ENCODE measurements around the gene TMEM116.

Gene TMEM116

GRCh38 chr12:111942557-111942956 lies 70.4 kb downstream of the TMEM116 start (continued):
- TF ChIP-seq ELK4 (IDR thresholded peaks at IDR 0.05; ENCODE audit: borderline replicate concordance, low read depth, low read length) (no peak), ZNF239 (tag by site-specific recombination; IDR thresholded peaks at IDR 0.05) (no peak), GLI2 (tag by site-specific recombination; IDR thresholded peaks at IDR 0.05; ENCODE audit: borderline replicate concordance, low read depth) (no peak), ZNF654 (tag by site-specific recombination; IDR thresholded peaks at IDR 0.05; ENCODE audit: low read depth) (no peak), ZNF391 (tag by site-specific recombination; IDR thresholded peaks at IDR 0.05; ENCODE audit: borderline replicate concordance, low read depth) (no peak)
- TF ChIP-seq, protein P1, sequence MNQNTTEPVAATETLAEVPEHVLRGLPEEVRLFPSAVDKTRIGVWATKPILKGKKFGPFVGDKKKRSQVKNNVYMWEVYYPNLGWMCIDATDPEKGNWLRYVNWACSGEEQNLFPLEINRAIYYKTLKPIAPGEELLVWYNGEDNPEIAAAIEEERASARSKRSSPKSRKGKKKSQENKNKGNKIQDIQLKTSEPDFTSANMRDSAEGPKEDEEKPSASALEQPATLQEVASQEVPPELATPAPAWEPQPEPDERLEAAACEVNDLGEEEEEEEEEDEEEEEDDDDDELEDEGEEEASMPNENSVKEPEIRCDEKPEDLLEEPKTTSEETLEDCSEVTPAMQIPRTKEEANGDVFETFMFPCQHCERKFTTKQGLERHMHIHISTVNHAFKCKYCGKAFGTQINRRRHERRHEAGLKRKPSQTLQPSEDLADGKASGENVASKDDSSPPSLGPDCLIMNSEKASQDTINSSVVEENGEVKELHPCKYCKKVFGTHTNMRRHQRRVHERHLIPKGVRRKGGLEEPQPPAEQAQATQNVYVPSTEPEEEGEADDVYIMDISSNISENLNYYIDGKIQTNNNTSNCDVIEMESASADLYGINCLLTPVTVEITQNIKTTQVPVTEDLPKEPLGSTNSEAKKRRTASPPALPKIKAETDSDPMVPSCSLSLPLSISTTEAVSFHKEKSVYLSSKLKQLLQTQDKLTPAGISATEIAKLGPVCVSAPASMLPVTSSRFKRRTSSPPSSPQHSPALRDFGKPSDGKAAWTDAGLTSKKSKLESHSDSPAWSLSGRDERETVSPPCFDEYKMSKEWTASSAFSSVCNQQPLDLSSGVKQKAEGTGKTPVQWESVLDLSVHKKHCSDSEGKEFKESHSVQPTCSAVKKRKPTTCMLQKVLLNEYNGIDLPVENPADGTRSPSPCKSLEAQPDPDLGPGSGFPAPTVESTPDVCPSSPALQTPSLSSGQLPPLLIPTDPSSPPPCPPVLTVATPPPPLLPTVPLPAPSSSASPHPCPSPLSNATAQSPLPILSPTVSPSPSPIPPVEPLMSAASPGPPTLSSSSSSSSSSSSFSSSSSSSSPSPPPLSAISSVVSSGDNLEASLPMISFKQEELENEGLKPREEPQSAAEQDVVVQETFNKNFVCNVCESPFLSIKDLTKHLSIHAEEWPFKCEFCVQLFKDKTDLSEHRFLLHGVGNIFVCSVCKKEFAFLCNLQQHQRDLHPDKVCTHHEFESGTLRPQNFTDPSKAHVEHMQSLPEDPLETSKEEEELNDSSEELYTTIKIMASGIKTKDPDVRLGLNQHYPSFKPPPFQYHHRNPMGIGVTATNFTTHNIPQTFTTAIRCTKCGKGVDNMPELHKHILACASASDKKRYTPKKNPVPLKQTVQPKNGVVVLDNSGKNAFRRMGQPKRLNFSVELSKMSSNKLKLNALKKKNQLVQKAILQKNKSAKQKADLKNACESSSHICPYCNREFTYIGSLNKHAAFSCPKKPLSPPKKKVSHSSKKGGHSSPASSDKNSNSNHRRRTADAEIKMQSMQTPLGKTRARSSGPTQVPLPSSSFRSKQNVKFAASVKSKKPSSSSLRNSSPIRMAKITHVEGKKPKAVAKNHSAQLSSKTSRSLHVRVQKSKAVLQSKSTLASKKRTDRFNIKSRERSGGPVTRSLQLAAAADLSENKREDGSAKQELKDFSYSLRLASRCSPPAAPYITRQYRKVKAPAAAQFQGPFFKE (tag by site-specific recombination; IDR thresholded peaks at IDR 0.05; ENCODE audit: borderline replicate concordance): no peak

DNA sequence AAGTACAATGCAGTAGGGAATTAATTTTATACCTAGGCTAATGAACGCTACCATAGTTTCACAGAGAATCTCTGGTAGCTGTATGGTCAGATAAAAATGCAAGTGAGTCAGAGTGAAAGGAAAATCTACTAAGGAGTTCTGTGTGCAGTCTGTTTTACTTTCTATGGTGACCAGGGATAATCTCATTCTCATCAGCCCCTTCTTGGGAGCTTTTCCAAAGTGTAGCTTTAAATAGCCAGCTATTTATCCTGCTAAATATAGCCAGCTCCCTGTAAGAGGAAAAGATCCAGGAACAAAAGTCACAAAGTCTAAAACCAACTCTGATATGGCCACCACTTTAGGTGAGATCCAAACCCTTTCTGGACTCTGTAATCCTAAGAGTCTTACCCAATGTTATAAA lies 75.5 kb downstream of the TMEM116 start:
- Histone ChIP-seq H3K27ac (ENCODE audit: extremely low read depth, low read depth, low read length) (no peak overlapping the region), H3K4me3 (ENCODE audit: low read depth, low read length) (no peak overlapping the region), H3K9me3 (ENCODE audit: control insufficient read depth, insufficient read depth, low read depth, low read length) (no peaks in the 10 kb centered on the region), H3K4me1 (ENCODE audit: control insufficient read depth, insufficient read depth, low read length) (no peaks in the 10 kb centered on the region), H3K36me3 (ENCODE audit: control insufficient read depth in 2 of 2, insufficient read depth in 1 of 2, low read length in 2 of 2) (no peaks in the 10 kb centered on the region)
- ChIA-PET POLR2A (no interaction called here), CTCF (interaction anchor here (0.7 to 0.8 kb wide), 2 partner anchors 11 to 124 kb away, joined by 3 read pairs; no protein-coding TSS in a partner anchor)
- TF ChIP-seq YY2 (tag by site-specific recombination; IDR thresholded peaks at IDR 0.05) (no peak), ZNF501 (tag by site-specific recombination; IDR thresholded peaks at IDR 0.05) (no peak), ZNF48 (tag by site-specific recombination; IDR thresholded peaks at IDR 0.05) (no peak), ZNF157 (tag by site-specific recombination; IDR thresholded peaks at IDR 0.05) (no peak), ZNF24 (tag by site-specific recombination; IDR thresholded peaks at IDR 0.05) (no peak), FEZF1 (tag by site-specific recombination; IDR thresholded peaks at IDR 0.05) (no peak), ZNF324 (tag by site-specific recombination; IDR thresholded peaks at IDR 0.05) (no peak), CTCF (tag by site-specific recombination; IDR thresholded peaks at IDR 0.05) (no peak), ZNF132 (tag by site-specific recombination; IDR thresholded peaks at IDR 0.05; ENCODE audit: borderline replicate concordance) (no peak), KLF8 (tag by site-specific recombination; IDR thresholded peaks at IDR 0.05) (no peak), ZNF174 (tag by site-specific recombination; IDR thresholded peaks at IDR 0.05) (no peak), SALL2 (tag by site-specific recombination; IDR thresholded peaks at IDR 0.05; ENCODE audit: borderline replicate concordance) (no peak), ZNF677 (tag by site-specific recombination; IDR thresholded peaks at IDR 0.05) (no peak), IKZF3 (tag by site-specific recombination; IDR thresholded peaks at IDR 0.05) (no peak)
- TF ChIP-seq, protein P2, sequence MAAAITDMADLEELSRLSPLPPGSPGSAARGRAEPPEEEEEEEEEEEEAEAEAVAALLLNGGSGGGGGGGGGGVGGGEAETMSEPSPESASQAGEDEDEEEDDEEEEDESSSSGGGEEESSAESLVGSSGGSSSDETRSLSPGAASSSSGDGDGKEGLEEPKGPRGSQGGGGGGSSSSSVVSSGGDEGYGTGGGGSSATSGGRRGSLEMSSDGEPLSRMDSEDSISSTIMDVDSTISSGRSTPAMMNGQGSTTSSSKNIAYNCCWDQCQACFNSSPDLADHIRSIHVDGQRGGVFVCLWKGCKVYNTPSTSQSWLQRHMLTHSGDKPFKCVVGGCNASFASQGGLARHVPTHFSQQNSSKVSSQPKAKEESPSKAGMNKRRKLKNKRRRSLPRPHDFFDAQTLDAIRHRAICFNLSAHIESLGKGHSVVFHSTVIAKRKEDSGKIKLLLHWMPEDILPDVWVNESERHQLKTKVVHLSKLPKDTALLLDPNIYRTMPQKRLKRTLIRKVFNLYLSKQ (tag by site-specific recombination; IDR thresholded peaks at IDR 0.05; ENCODE audit: borderline replicate concordance): no peak
- TF ChIP-seq, protein P3, sequence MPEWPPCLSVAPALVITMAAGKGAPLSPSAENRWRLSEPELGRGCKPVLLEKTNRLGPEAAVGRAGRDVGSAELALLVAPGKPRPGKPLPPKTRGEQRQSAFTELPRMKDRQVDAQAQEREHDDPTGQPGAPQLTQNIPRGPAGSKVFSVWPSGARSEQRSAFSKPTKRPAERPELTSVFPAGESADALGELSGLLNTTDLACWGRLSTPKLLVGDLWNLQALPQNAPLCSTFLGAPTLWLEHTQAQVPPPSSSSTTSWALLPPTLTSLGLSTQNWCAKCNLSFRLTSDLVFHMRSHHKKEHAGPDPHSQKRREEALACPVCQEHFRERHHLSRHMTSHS (tag by site-specific recombination; IDR thresholded peaks at IDR 0.05): no peak

Measured in HEK293 (cell line).